Muscle of back (tissue), 11 donors: ENCODE data around the gene LRRC74A. TPM values are rescaled to one million over a fixed set of nuclear protein-coding genes. Genes with fewer than 3 reads are reported as not detected.

ENCODE experiments used
- DNase-seq, 3 donors: peaks; one replicate each; pipeline versions ENCODE4 v3.0.0 to v3.0.0-alpha.2; 2013
- polyA plus RNA-seq, 10 donors: library from polyadenylated mRNA; unstranded; fragments of 120-200 nt; gene quantifications; one replicate each; pipeline ENCODE4 v1.2.1, GENCODE V29; 2013; ENCODE audit not compliant: insufficient read length in 10 of 10

Gene LRRC74A
- polyA plus RNA-seq, 10 donors, result 0.08 to 0.27 (median 0.15) TPM; not detected in 7

DNA sequence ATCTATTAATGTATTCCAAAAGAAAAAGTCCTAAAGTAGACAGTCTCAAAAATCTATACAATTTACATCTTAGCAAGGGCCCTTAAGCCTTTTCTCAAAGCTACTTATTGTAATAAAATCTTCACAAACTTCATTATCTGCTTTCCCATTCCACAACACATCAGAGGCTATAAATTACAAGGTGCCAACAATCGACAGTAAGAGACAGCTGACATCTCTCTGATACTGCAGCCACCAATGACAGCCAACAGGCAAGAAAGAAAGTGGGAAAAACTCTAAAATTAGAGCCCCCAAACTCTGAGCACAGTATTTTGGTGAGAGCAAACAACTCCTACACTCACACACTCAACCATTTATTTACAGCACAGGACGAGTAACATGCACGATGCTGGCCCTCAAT lies 15.7 kb upstream of the LRRC74A start:
- no peak for DNase-seq

DNA sequence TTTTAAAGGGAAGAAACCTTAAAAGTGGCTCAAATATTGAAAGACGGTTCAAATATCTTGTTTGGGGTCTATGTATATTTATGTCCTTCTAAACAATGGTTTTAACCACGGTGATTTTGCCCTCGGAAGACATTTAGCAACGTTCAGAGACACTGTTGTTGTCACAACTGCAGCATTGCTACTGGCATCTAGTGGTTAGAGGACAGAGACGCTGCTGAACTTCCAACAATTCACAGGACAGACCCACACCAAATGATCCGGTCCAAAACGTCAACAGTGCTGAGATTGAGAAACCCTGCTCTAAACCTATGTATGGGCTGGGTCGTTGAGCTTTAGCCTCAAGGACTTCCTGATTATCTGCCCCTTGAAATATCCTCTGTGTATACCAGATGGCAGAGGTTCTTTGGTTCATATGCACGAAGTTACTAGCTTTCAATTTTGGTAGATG lies 15.2 kb upstream of the LRRC74A start:
- DNase-seq, result peak in 1 of 3 donors; percentile 63

DNA sequence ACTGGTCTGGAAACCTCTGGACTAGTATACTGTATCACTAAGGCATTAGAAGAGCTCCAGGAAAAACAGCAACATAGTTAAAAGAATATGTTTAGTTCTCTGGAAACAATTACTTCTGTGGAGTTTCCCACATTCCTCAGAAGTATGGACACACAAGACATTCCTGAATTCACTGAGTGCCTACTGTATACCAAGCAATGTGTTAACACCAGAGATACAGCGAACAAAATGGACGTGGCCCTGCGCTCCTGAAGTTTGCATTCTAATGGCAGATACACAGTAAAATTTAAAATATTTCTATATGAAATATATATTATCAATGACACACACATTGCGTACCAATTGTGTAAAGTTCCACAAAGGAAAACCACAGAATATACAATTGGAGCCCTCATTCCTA lies 14.6 kb upstream of the LRRC74A start:
- DNase-seq, result no peak

- no peak for DNase-seq
These were observed 14.2 kb upstream of the LRRC74A start for GRCh38 chr14:76812093-76812421.

DNA sequence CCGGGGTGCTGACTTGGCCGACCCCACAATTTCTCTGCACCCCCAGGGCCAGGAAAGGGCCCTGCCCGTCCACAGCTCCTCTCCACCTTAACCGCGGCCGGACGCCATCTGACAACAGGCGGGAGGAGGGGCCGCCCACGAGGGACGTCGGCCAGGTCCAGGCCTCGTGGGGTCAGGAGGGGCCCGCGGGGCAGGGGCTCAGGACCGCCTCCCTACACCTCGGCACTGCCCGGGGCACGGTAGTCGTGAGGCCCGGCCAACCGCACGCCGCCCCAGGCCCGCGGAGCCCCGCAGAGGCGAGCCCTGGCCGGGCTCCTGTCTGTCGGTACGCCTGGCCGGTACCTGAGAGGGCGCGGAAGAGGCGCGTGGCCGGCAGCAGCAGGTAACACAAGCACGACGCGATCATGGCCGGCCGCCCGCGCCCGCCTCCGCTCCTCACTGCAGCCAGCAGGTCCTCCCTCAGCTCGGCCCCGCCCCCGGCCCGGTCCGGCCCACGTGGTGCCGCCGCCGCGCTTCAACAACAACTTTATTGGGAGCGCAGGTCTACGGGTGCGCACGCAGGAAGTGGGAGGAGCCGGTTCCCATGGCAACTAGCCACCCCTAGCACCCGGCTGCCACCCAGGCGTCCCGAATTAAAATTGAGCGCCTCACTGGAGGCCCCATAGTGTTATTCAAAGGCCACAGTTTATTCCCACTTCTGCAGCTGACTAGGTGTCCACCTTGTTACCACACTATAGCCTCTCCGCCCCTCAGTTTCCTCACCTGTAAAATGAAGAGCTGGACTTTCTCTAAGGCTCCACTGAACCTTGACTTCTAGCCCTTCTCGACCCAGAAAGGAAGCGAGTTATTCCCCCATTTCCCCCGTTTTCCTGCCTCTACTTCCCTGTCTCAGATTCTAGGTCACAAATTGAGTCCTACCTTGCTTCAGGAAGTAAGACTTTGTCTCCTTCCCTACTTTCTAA lies 13.5 kb upstream of the LRRC74A start, which contains the start of gene ANGEL1:
TSS of gene ANGEL1 (minus strand) at position 461 of the 962 bp plus-strand sequence. CDS start at position 406, 55 bp downstream.
- DNase-seq, result peak; percentile 92 to 96 (median 94)

- peak; percentile 75 to 91 (median 86) for DNase-seq
These were observed 11.2 kb upstream of the LRRC74A start for GRCh38 chr14:76814726-76815645.

DNA sequence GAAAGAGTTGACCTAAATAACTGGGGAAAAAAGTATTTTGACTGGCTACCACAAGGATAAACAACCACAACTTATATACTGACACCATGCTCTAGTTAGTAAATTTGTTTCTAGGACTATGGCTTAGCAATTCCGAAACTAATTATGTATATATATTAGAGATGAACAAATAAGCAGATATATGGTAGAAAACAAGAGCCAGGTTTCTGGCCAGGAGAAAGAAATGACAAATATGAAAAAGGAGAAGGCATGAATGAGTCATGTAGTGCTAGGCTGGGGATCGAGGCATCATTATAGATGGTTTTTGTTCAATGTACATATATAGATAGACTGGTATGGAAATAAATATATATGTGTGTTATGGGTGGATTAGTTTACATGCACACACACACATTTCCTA lies 5.5 kb upstream of the LRRC74A start:
- no peak for DNase-seq

DNA sequence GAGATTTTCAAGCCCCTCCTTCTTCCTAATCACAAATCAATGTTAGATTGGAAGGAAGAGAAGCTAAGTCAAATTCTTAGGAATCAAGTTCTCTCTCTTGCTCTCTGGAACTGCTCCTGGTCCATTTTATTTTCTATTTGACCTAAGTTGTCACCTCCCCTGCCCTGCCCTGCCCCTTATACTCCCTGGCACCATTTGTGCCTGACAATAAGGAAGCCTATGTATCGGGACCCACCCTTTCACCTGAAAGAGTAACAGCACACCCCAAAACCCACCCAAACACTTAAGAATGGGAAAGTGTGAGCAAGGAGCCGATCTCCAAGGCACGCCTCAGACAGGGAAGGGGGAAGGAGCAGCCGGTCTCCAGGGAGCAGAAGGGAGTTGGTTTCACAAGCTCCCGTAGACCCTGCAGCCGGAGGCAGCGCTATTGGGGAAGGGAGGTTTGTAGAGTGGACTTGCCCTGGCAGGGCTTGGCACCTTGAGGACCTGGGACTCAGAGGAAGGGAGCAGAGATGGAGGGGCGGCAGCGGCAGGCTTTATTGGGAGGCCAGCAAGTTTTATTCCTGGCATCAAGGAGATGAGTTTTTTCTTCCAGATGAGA lies 1.6 kb downstream of the LRRC74A start:
- DNase-seq, result peak in 1 of 3 donors; percentile 36

- no peak for DNase-seq
These were observed 2.3 kb downstream of the LRRC74A start for GRCh38 chr14:76828339-76829012.

- DNase-seq, result peak in 1 of 3 donors; percentile 35
These were observed 2.8 kb downstream of the LRRC74A start for GRCh38 chr14:76829013-76829365.

DNA sequence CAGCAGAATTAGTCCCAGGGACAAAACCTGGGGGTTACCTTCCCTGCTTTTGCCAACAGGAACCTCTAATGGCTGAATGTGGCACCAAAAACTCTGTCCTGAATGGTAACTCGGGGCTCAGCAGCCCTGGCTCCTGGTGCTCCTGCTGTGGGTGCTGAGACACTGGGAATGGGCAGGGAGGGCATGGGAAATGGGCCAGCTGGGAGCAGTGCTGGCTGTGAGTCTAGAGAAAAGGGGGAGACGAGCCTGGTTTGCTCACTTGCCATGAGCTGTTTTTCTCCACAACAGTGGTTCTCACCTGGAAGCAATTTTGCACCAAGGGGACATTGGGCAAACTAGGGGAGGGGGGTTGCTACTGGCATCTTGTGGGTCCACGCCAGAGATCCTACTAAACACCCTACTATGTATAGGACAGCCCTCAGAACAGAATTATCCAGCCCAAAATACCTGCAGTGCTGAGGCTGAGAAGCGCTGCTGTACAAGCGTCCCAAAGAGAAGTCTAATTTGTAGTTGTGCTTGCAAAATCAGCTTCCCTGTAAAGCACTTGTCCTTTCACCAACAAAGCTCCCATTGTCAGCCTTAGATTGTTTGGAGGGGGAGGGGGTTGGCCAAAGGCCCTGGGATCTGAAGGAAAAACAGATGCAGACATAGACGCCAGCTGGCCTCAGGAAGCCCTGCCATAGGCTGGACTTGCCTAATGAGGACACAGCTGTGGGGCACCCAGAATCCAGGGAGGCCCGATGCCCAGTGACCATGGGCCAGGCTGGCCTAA lies 3.6 kb downstream of the LRRC74A start:
- DNase-seq, result peak; percentile 65 to 88 (median 76)

DNA sequence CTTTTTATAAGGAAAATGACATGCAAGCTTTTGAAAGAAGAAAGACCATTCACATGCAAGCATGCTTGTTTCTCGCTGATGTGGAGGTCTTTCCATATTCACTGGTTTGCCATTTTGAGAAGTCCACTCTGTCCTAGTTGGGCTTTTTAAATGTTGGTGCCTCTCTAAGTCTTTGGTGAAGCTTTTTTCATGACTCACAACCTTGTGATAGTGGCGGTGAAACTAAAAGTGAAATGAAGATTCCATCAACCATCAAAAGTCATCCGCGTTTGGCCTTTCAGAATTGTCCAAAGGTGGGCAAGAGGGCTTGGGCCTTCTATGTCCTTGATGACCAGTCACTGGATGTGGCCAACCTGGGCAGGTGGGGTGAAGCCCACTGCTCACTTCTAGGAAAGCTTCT lies 4.3 kb downstream of the LRRC74A start:
- no peak for DNase-seq

- DNase-seq, result peak in 1 of 3 donors; percentile 25
These were observed 6.3 kb downstream of the LRRC74A start for GRCh38 chr14:76832503-76832988.

DNA sequence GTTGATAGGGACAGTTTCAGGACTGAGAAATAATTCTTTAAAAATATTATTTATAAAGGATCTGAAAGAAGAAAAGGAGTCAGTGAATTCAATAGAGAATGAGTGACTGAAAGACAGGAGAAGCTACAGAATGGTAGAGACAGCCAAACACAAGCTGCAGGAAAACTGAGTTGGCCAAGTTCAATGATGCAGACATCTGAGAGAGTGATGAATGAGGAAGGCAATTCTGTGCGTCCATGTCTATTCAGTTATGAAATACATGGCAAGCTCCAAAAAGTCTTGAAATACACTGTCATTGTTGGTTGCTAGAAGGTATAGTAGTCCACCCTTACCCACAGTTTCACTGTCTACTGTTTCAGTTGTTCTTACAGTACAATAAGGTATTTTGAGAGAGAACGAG lies 6.8 kb downstream of the LRRC74A start:
- no peak for DNase-seq

GRCh38 chr14:76834241-76834661 lies 8.0 kb downstream of the LRRC74A start:
- DNase-seq, result no peak

GRCh38 chr14:76836029-76836630 lies 9.9 kb downstream of the LRRC74A start:
- no peak for DNase-seq

DNA sequence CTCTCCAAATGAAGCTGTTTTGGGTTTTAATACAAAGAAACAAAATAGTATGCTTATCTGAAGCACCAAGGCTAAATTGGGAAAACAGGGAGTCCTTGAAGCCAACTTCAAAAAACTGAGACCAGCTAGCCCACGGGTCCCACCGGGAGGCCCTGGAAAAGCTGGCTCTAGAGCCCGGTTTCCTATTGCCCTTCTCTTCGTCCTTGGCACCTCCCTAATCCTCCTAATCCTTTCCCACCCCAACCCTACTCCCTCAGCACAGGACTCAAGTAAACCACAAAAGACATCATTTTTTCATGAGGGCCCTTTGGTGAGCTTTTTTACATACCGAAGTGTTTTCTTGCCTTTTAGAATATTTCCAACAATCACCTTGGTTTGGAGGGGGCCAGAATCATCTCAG lies 11.3 kb downstream of the LRRC74A start:
- DNase-seq, result no peak

DNA sequence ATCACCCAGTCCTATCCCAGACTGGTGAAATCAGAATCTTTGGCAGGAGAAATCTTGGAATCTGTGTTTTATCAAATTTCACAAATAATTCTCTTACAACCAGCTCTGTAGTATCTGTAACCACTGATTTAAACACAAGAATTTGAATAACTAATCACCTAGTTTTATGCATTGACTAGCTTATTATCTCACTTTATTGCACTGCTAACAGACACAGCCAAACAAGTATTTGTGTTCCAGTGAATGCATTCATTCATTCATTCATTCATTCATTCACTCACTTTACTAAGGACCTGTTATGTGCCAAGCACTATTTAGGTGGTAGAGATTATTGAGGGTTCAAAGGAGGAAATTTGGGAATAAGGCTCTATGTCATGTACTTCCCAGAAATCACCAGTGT lies 16.2 kb downstream of the LRRC74A start:
- DNase-seq, result no peak

- DNase-seq, result peak in 1 of 3 donors; percentile 54
These were observed 18.0 kb downstream of the LRRC74A start for GRCh38 chr14:76844223-76844622.
